Stimulated activated naive B cell treated with anti-CD40 and anti-IgM and Interleukin-4, amounts not matched to agents 10 μg/mL and 1 μg/mL and 100 μg/mL, for 72 hours (primary cell): Measurements from ENCODE around the gene STT3B.

ENCODE experiments used
- ATAC-seq, 2 donors: fragments of 150-1000 bp; cut with Tn5 transposase; replicated peaks; 2 replicates each; pipeline ENCODE4 v1.10.0; 2021; ENCODE audit warnings: moderate library complexity in 1 of 2
- DNase-seq: peaks from one replicate; pipeline ENCODE4 v3.0.0; 2021
- H3K27ac Mint-ChIP-seq: one replicate; pipeline ENCODE4 v1.8.0; 2022; ENCODE audit warnings: mild to moderate bottlenecking, mixed read lengths
- H3K27me3 Mint-ChIP-seq, 2 donors: one replicate each; pipeline ENCODE4 v1.8.0; 2022; ENCODE audit warnings: mixed read lengths in 2 of 2
- H3K36me3 Mint-ChIP-seq, 2 donors: one replicate each; pipeline ENCODE4 v1.8.0; 2022; ENCODE audit warnings: mixed read lengths in 2 of 2, mild to moderate bottlenecking in 1 of 2
- H3K4me1 Mint-ChIP-seq, 2 donors: one replicate each; pipeline ENCODE4 v1.8.0; 2022; ENCODE audit warnings: mixed read lengths in 2 of 2, mild to moderate bottlenecking in 1 of 2
- H3K4me3 Mint-ChIP-seq, 2 donors: one replicate each; pipeline ENCODE4 v1.8.0; 2022; ENCODE audit warnings: mild to moderate bottlenecking in 2 of 2, mixed read lengths in 2 of 2, moderate library complexity in 1 of 2
- H3K9me3 Mint-ChIP-seq, 2 donors: one replicate each; pipeline ENCODE4 v1.8.0; 2022; ENCODE audit warnings: mixed read lengths in 2 of 2, mild to moderate bottlenecking in 1 of 2

STT3B gene

DNA sequence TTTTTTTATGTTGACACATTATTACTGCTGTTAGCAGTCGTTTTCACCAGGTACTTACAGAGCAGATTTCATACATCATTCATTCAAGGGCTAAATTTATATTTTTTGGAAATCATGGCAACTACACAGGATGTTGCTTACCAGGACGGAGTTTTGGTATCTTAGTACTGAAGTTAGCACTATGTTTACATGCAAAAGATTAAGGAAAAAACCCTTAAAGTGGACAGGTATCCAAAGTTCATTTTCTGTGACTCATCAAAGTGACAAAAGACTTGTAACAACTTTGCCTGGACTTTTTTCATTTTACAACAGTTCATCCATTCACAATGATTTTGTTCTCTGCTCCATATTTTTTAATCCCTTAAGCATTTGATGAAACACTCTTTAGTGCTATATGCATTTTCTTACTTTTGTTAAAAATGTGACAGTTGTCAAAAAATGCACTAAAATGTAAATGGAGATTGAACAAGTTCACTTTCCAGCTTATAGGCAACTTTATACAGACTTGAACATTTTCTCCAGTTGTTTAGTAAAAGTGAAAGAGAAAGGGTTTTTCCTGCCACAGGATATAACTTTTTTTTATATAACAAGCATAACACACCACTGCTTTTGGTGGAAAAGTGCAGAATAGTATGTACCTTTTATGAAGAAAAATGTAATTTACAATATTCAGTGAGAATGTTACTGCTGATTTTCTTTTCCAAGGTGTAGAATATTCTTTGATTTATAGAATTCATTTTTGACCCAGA lies 104.1 kb downstream of the STT3B start:
- Mint-ChIP-seq H3K36me3 (peaks cover 13 to 26% of the 10 kb centered on the region in 2 donors), H3K4me3 (no peak overlapping the region), H3K27me3 (no peaks in the 10 kb centered on the region), H3K27ac (no peak overlapping the region), H3K9me3 (no peaks in the 10 kb centered on the region), H3K4me1 (peaks cover 3 to 18% of the 10 kb centered on the region in 2 donors)
- no peak for ATAC-seq
- no peak for DNase-seq

DNA sequence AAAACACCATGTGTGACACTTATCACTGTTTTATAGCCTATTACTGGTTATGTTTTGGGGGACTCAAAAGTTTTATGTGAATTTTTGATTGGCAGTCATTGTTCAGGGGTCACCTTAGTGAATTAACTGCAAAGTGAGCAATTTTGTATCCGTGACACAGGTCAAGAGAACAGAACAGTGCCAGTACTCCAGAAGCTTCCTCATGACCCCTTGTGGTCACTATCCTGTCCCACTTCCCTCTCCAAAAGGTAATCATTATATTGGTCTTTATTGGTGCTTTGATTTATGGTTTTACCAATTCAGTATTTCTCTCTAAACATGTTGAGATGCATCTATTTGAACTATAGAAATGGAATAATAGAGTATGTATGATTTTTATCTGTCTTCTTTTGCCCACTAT lies 107.1 kb downstream of the STT3B start:
- ATAC-seq = no peak
- Mint-ChIP-seq H3K4me1 (peaks cover 4 to 14% of the 10 kb centered on the region in 2 donors), H3K27me3 (no peaks in the 10 kb centered on the region), H3K9me3 (no peaks in the 10 kb centered on the region), H3K4me3 (no peak overlapping the region), H3K36me3 (peaks cover 7 to 15% of the 10 kb centered on the region in 2 donors), H3K27ac (no peak overlapping the region)
- no peak for DNase-seq

DNA sequence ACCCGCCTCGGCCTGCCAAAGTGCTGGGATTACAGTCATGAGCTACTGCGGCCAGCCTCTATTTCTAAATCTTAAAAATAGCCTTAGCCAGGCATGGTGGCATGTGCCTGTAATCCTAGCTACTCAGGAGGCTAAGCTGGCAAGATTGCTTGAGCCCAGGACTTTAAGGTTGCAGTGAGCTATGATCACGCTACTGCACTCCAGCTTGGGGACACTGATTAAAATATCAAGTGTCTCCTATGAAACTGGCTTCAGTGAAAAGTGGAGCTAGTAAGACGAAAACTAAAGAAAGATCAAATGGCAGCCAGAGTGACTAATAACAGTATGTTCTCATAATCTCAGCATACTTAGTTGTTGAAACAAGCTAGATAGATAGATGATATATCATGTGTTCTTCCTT lies 112.5 kb downstream of the STT3B start:
- H3K4me3 Mint-ChIP-seq = no peak overlapping the region
- H3K9me3 Mint-ChIP-seq = peaks cover 19% of the 10 kb centered on the region in 2 donors
- peaks cover 40 to 45% of the 10 kb centered on the region in 2 donors for H3K36me3 Mint-ChIP-seq
- DNase-seq = no peak
- H3K27me3 Mint-ChIP-seq = no peaks in the 10 kb centered on the region
- H3K4me1 Mint-ChIP-seq = peaks cover 0 to 6% of the 10 kb centered on the region in 2 donors
- H3K27ac Mint-ChIP-seq = peak overlapping the region; percentile 39
- ATAC-seq = peak in 1 of 2 donors; percentile 45

DNA sequence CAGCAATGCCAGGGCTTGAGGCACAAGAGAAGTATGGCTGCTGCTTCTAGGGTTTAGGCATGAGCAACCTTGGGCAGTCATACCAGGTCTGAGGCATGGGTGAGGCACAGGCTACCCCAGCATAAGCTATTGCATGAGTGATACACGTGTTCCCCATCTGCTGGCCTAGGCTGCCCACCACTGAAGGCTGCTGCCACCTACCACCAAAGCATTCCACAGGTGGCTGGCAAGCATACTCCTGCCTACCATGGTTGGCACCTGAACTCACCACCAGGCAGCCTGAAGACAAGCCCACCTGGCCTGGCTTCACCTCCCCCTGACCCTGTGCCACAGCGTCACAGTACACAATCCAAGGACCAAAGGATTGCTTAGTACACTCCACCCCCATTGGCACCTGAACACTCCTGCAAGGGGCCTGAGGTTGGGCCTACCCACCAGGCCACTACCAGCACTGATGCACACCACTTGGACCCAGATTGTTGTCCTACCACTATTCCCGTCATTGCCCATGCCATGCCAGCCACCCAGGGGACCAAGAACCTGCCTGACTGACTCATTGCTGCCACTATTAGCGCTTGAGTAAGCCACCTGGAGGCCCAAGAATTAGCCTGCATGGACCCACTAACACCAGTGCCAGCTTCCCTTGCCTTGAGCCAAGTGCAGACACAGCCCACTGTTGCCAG lies 115.7 kb downstream of the STT3B start:
- DNase-seq (no peak), ATAC-seq (no peak)
- H3K27ac Mint-ChIP-seq = no peak overlapping the region
- H3K27me3 Mint-ChIP-seq = no peaks in the 10 kb centered on the region
- H3K4me3 Mint-ChIP-seq = no peak overlapping the region
- peaks cover 68 to 74% of the 10 kb centered on the region in 2 donors for H3K36me3 Mint-ChIP-seq
- H3K9me3 Mint-ChIP-seq = peaks cover 40 to 41% of the 10 kb centered on the region in 2 donors
- H3K4me1 Mint-ChIP-seq = peaks cover 0 to 6% of the 10 kb centered on the region in 2 donors

DNA sequence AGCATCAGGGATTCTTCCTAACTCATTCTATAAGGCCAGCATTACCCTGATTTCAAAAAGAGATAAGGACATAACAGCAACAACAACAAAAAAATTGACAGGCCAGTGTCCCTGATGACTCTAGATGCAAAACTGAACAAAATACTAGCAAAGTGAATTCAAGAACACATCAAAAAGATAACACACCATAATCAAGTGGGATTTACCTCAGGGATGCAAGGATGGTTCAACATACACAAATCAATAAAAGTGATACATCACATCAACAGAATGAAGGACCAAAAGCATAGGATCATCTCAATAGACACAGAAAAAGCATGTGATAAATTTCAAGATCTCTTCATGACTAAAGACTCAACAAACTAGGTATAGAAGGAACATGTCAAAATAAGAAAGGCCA lies 119.6 kb downstream of the STT3B start:
- H3K27ac Mint-ChIP-seq = no peak overlapping the region
- H3K9me3 Mint-ChIP-seq = peaks cover 60% of the 10 kb centered on the region in 2 donors
- no peak for ATAC-seq
- H3K27me3 Mint-ChIP-seq = no peaks in the 10 kb centered on the region
- DNase-seq = no peak
- peaks cover 93 to 97% of the 10 kb centered on the region in 2 donors for H3K36me3 Mint-ChIP-seq
- H3K4me1 Mint-ChIP-seq = no peaks in the 10 kb centered on the region
- H3K4me3 Mint-ChIP-seq = no peak overlapping the region

DNA sequence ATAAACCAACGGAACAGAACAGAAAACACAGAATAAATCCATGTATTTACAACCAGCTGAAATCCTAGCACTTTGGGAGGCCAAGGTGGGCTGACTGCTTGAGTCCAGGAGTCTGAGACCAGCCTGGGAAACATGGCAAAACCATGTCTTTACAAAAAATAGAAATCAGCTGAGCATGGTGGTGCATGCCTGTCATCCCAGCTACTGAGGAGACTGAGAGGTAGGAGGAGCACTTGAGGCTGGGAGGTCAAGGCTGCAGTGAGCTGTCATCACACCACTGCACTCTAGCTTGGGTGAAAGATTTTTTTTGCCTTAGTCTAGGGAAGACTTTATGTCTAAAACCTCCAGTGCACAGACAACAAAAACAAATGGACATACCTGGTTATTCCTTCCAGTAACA lies 120.7 kb downstream of the STT3B start:
- peaks cover 62 to 63% of the 10 kb centered on the region in 2 donors for H3K9me3 Mint-ChIP-seq
- no peaks in the 10 kb centered on the region for H3K4me1 Mint-ChIP-seq
- H3K27me3 Mint-ChIP-seq = no peaks in the 10 kb centered on the region
- H3K4me3 Mint-ChIP-seq = no peak overlapping the region
- ATAC-seq (no peak), DNase-seq (no peak)
- peaks cover 92 to 97% of the 10 kb centered on the region in 2 donors for H3K36me3 Mint-ChIP-seq
- peak overlapping the region; percentile 53 for H3K27ac Mint-ChIP-seq

DNA sequence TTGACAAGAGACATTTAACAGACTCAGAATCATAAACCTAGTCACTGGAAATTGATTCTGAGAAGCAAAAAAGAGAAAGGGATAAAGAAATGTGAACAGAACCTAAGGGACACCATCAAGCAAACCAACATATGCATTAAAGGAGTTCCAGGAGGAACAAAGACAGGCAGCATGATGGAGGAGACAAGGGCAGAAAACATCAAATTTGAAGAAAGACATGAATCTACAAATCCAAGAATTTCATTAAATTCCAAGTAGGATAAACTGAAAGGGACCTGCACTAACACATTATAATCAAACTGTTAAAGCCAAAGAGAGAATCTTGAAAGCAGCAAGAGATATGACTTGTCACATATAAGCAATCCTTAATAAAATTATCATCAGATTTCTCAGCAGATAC lies 122.3 kb downstream of the STT3B start:
- ATAC-seq (no peak), DNase-seq (no peak)
- Mint-ChIP-seq H3K4me3 (no peak overlapping the region), H3K9me3 (peaks cover 47 to 50% of the 10 kb centered on the region in 2 donors), H3K27me3 (no peaks in the 10 kb centered on the region), H3K36me3 (peaks cover 92 to 97% of the 10 kb centered on the region in 2 donors), H3K27ac (no peak overlapping the region), H3K4me1 (no peaks in the 10 kb centered on the region)

DNA sequence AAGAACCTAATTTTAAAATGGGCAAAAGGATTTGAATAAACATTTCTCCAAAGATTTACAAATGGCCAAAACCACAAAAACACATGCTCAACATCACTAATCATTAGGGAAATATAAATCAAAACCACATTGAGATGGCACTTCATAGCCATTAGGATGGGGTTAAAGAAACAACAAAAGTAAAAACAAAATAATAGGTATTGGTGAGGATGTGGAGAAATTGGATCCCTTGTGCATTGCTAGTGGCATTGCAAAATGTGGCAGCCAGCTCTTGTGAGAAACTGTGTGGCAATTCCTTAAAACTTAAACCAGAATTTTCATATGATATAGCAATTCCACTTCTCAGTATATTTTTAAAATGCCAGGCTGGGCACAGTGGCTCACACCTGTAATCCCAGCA lies 126.5 kb downstream of the STT3B start:
- no peak for ATAC-seq
- Mint-ChIP-seq H3K27me3 (no peaks in the 10 kb centered on the region), H3K9me3 (peaks cover 18 to 20% of the 10 kb centered on the region in 2 donors), H3K27ac (no peak overlapping the region), H3K36me3 (peaks cover 69 to 94% of the 10 kb centered on the region in 2 donors), H3K4me1 (peaks cover 0 to 6% of the 10 kb centered on the region in 2 donors), H3K4me3 (no peak overlapping the region)
- DNase-seq = no peak

DNA sequence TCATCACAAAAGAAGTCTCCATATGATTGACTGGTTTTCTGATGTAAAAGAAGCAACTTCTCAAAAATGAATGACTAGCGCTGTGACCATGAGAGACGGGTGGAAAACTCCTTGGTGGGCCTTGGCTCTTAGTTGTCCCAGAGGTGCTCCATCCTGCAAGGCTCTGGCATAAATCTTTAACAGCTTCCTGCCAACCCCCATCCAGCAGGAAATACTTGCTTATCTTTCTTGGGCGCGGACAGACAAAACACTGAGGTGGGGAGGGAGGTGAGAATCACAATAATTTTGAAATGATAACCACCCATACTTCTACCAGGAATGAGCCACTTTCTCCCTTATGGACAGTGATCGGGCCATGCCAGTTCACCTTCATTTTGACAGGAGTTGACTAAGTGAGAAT lies 128.6 kb downstream of the STT3B start:
- Mint-ChIP-seq H3K36me3 (peaks cover 58 to 89% of the 10 kb centered on the region in 2 donors), H3K27me3 (no peaks in the 10 kb centered on the region), H3K4me3 (no peak overlapping the region), H3K27ac (peak overlapping the region; percentile 43), H3K9me3 (peaks cover 7 to 12% of the 10 kb centered on the region in 2 donors), H3K4me1 (peaks cover 0 to 6% of the 10 kb centered on the region in 2 donors)
- DNase-seq = no peak
- ATAC-seq = no peak

DNA sequence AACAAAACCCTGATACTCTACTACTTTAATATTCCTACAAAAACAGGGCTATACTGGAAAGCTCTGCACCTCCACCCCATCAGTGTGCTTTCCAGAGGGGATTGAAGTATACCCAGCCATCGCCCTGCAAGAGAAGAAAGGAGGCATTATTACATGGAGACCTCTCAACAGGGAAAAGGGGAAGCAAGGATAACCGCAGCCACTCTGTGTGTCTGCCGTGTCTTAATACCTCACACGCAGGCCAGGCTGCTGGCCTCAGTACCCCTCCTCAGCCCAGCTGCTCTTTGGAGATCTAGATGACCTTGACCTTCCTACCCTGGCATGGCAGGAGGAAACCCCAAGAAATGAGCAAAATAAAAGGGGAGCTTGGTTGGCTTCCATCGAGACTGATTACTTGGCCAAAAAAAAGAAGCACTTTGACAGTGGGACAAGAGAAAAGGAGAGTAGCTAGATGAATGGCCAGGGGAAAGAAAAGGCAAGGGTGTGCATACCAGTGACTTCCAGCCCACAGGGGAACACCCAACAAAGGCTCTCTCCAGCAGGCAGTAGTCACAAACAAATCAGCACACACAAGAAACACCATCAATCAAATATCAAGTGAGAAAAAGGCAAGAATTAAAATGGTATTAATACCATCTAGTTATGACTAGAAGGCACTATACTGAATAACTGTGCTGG lies 129.4 kb downstream of the STT3B start:
- no peak overlapping the region for H3K4me3 Mint-ChIP-seq
- ATAC-seq (no peak), DNase-seq (no peak)
- peaks cover 0 to 6% of the 10 kb centered on the region in 2 donors for H3K4me1 Mint-ChIP-seq
- peaks cover 5 to 9% of the 10 kb centered on the region in 2 donors for H3K9me3 Mint-ChIP-seq
- no peaks in the 10 kb centered on the region for H3K27me3 Mint-ChIP-seq
- H3K36me3 Mint-ChIP-seq = peaks cover 51 to 81% of the 10 kb centered on the region in 2 donors
- H3K27ac Mint-ChIP-seq = peak overlapping the region; percentile 42

DNA sequence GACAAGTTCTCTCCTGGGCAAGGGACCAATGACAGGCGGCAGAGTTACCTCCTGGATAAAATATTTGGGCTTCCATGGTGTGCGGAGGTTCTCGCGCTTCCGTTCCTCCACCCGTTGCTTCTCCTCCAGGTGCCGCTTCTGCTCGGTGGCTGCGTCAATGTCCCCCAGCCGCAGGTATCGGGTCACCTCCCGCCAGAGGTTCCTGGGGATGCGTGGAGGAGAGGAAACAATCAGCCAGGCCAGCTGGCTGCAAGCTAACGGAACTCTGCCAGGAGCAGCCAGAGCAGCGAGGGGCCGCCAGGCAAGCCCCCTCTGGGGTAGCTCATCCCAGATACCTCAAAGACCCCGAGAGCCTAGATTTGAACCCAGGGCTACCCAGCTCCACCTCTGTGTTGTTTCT lies 131.3 kb downstream of the STT3B start:
- no peak for DNase-seq
- H3K27ac Mint-ChIP-seq = no peak overlapping the region
- H3K27me3 Mint-ChIP-seq = no peaks in the 10 kb centered on the region
- H3K4me1 Mint-ChIP-seq = peaks cover 0 to 6% of the 10 kb centered on the region in 2 donors
- no peak for ATAC-seq
- H3K4me3 Mint-ChIP-seq = no peak overlapping the region
- H3K36me3 Mint-ChIP-seq = peaks cover 35 to 72% of the 10 kb centered on the region in 2 donors
- H3K9me3 Mint-ChIP-seq = no peaks in the 10 kb centered on the region

DNA sequence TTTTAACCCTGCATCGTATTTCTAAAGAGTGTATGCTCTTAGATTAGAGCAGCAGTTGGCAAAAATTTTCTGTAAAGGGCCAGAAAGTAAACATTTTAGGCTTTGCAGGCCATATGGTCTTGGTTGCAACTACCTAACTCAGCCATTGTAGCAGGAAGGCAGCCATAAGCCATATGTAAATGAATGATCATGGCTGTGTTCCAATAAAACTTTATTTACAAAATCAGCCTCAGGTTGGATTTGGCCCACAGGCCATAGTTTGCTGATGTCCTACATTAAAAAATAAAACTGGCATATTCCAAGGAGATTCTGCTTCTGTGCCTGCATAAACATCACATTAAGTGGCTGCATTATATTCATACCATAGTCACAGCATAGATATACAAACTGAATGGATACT lies 134.9 kb downstream of the STT3B start:
- H3K27ac Mint-ChIP-seq = no peak overlapping the region
- peaks cover 9 to 13% of the 10 kb centered on the region in 2 donors for H3K4me1 Mint-ChIP-seq
- H3K4me3 Mint-ChIP-seq = no peak overlapping the region
- DNase-seq = no peak
- H3K36me3 Mint-ChIP-seq = peaks cover 47 to 66% of the 10 kb centered on the region in 2 donors
- no peaks in the 10 kb centered on the region for H3K27me3 Mint-ChIP-seq
- no peak for ATAC-seq
- no peaks in the 10 kb centered on the region for H3K9me3 Mint-ChIP-seq

DNA sequence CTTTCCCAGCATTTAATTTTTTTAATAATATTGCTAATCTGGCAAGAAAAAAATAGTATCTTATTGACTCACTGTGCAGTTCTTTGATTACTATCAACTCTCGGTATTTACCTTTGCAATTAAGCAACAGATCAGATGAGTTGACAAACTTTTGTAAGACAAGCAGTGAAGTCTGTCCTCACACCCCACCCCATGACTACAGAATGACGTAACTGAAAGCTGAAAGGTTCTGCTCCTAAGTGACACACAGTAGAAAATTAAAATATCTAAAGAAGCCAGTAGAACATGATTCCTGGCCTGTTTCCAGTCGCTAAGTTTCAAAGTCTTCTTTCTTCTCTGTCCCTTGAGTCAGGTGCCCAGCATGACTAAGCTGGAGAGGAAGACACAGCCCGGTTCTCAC lies 135.5 kb downstream of the STT3B start:
- Mint-ChIP-seq H3K4me1 (peaks cover 8 to 13% of the 10 kb centered on the region in 2 donors), H3K27ac (no peak overlapping the region), H3K9me3 (no peaks in the 10 kb centered on the region), H3K27me3 (no peaks in the 10 kb centered on the region), H3K4me3 (no peak overlapping the region), H3K36me3 (peaks cover 48 to 66% of the 10 kb centered on the region in 2 donors)
- DNase-seq (no peak), ATAC-seq (no peak)

DNA sequence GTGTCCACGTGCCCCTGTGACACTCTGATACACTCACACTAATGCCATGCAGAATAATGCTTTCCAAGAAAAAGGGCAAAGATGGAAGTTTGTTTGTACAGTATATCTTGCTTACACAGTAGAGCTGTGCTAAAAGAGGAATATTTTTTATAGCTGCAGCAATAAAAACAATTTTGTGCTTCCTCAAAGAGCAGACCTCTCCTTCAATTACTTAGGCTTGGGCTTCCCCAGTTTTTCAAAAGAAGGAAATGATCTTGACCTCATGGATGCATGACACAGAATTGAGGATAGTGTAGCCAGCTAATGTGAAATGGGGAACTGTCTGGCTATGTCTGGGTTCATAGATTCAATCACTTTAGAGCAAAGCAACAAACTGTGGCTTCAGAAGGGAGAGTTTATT lies 137.4 kb downstream of the STT3B start:
- Mint-ChIP-seq H3K36me3 (peaks cover 43 to 67% of the 10 kb centered on the region in 2 donors), H3K9me3 (no peaks in the 10 kb centered on the region), H3K4me3 (no peak overlapping the region), H3K27ac (no peak overlapping the region), H3K4me1 (peaks cover 5 to 13% of the 10 kb centered on the region in 2 donors), H3K27me3 (no peaks in the 10 kb centered on the region)
- no peak for ATAC-seq
- DNase-seq = no peak
